HG03175 (cell line): Measurements from ENCODE around the gene ANKRD13B.

Experiments
- ATAC-seq: cut with Tn5 transposase; IDR thresholded peaks from one replicate; pipeline ENCODE4 v1.9.1; 2021; ENCODE audit warnings: mild to moderate bottlenecking, moderate library complexity; ENCODE audit not compliant: unreplicated experiment

ANKRD13B gene

GRCh38 chr17:29615492-29616299, 22.8 kb downstream of the ANKRD13B start:
- peak; percentile 37 for ATAC-seq

GRCh38 chr17:29616300-29617048, 23.5 kb downstream of the ANKRD13B start:
- ATAC-seq = no peak

- peak; percentile 51 for ATAC-seq
These were observed 24.2 kb downstream of the ANKRD13B start for GRCh38 chr17:29617125-29617480.

- peak; percentile 26 for ATAC-seq
These were observed 24.7 kb downstream of the ANKRD13B start for GRCh38 chr17:29617481-29618271.

- no peak for ATAC-seq
These were observed 25.5 kb downstream of the ANKRD13B start for GRCh38 chr17:29618272-29619065.

GRCh38 chr17:29619251-29619650, 26.3 kb downstream of the ANKRD13B start:
- no peak for ATAC-seq

- ATAC-seq = no peak
These were observed 27.3 kb downstream of the ANKRD13B start for GRCh38 chr17:29620271-29620670.

GRCh38 chr17:29620779-29621500, 28.0 kb downstream of the ANKRD13B start:
- no peak for ATAC-seq

GRCh38 chr17:29621751-29622194, 28.8 kb downstream of the ANKRD13B start:
- ATAC-seq = no peak

- peak; percentile 70 for ATAC-seq
These were observed 29.7 kb downstream of the ANKRD13B start, which contains the start of gene CORO6 for GRCh38 chr17:29622337-29623282. CORO6 (minus strand) TSS chr17:29622912; CDS start chr17:29621421, 1,491 bp downstream.

- no peak for ATAC-seq
These were observed 30.3 kb downstream of the ANKRD13B start for GRCh38 chr17:29623283-29623647.

GRCh38 chr17:29624586-29624985, 31.7 kb downstream of the ANKRD13B start:
- no peak for ATAC-seq

- ATAC-seq = no peak
These were observed 32.3 kb downstream of the ANKRD13B start for GRCh38 chr17:29625037-29625750.

GRCh38 chr17:29627951-29628350, 35.0 kb downstream of the ANKRD13B start:
- no peak for ATAC-seq

GRCh38 chr17:29628644-29629043, 35.7 kb downstream of the ANKRD13B start:
- no peak for ATAC-seq

GRCh38 chr17:29629839-29630238, 36.9 kb downstream of the ANKRD13B start:
- no peak for ATAC-seq

- no peak for ATAC-seq
These were observed 37.8 kb downstream of the ANKRD13B start for GRCh38 chr17:29630630-29631193.

- no peak for ATAC-seq
These were observed 41.0 kb downstream of the ANKRD13B start for GRCh38 chr17:29633886-29634285.
